ENCODE measurements around the gene GLYAT.
A peak's percentile ranks its signal among the peaks of the same experiment; 100 is the strongest.

Gene GLYAT

GRCh38 chr11:58734681-58735490 lies 3.1 kb upstream of the GLYAT start:
- no peak for TF ChIP-seq CTCF (IDR thresholded peaks at IDR 0.05; ENCODE audit: insufficient read depth, low read depth, low read length, missing control alignments)
- no peak overlapping the region for H3K4me3 ChIP-seq (ENCODE audit: low read length)
- no peak for DNase-seq (ENCODE audit: low read depth)

GRCh38 chr11:58730507-58731089 lies 1.1 kb downstream of the GLYAT start:
- peak; percentile 4 for DNase-seq (ENCODE audit: low read depth)
- no peak for TF ChIP-seq CTCF (IDR thresholded peaks at IDR 0.05; ENCODE audit: insufficient read depth, low read depth, low read length, missing control alignments)
- H3K4me3 ChIP-seq (ENCODE audit: low read length) = no peak overlapping the region

GRCh38 chr11:58727415-58727797 lies 4.3 kb downstream of the GLYAT start:
- H3K4me3 ChIP-seq (ENCODE audit: low read length) = no peak overlapping the region
- DNase-seq (ENCODE audit: low read depth) = no peak
- no peak for TF ChIP-seq CTCF (IDR thresholded peaks at IDR 0.05; ENCODE audit: insufficient read depth, low read depth, low read length, missing control alignments)

GRCh38 chr11:58726737-58727414 lies 4.9 kb downstream of the GLYAT start:
- DNase-seq (ENCODE audit: low read depth) = no peak
- no peak for TF ChIP-seq CTCF (IDR thresholded peaks at IDR 0.05; ENCODE audit: insufficient read depth, low read depth, low read length, missing control alignments)
- no peak overlapping the region for H3K4me3 ChIP-seq (ENCODE audit: low read length)

- H3K4me3 ChIP-seq (ENCODE audit: low read length) = no peak overlapping the region
- no peak for TF ChIP-seq CTCF (IDR thresholded peaks at IDR 0.05; ENCODE audit: insufficient read depth, low read depth, low read length, missing control alignments)
- DNase-seq (ENCODE audit: low read depth) = no peak
Observed at GRCh38 chr11:58719406-58720117, 12.2 kb downstream of the GLYAT start.

- DNase-seq (ENCODE audit: low read depth) = peak; percentile 20
- H3K4me3 ChIP-seq (ENCODE audit: low read length) = no peak overlapping the region
- TF ChIP-seq CTCF (IDR thresholded peaks at IDR 0.05; ENCODE audit: insufficient read depth, low read depth, low read length, missing control alignments) = no peak
Observed at GRCh38 chr11:58712531-58712930, 19.2 kb downstream of the GLYAT start.

Data from epithelial cell of esophagus (primary cell).